ENCODE data around the gene CERT1.

DNA sequence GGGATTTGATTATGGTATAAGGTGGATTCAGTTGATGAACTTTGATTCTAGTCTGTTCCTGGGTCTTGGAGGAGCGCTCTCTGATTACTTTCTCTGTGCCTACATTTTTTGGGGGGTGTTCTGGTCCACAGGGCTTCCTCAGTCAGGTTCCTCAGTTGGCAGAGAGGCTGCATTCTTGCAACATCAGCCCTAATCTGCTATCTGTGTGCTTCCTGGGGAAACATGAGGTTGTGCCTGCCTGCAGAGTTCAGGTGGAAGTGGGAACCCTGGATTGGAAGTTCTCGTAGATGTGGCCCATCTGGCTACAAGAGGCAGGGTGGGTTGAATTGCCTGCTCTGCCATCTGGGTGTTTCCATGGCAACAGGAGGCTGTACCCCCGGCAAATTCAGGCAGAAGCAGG lies 24.7 kb upstream of the CERT1 start:
- no peak for TF ChIP-seq POLR2A (IDR thresholded peaks at IDR 0.05; ENCODE audit: low read depth, low read length)
- TF ChIP-seq POLR2AphosphoS5 (IDR thresholded peaks at IDR 0.05; ENCODE audit: low read depth, low read length) = no peak
- no peak for TF ChIP-seq POU2F2 (IDR thresholded peaks at IDR 0.05; ENCODE audit: low read depth, low read length)

All from GM12891 (cell line).